CD4-positive, alpha-beta T cell treated with Interleukin-12 subunit alpha and Interleukin-12 subunit beta, for 1 hour (primary cell): ENCODE measurements around the gene CCNL2.

Experiments used
- DNase-seq: peaks from one replicate; pipeline ENCODE4 v3.0.0-alpha.2; 2020

Gene CCNL2

GRCh38 chr1:1340791-1341548 is 58.2 kb downstream of the CCNL2 start:
- no peak for DNase-seq

GRCh38 chr1:1340185-1340584 is 59.0 kb downstream of the CCNL2 start:
- no peak for DNase-seq

- no peak for DNase-seq
These were observed 60.9 kb downstream of the CCNL2 start for GRCh38 chr1:1338278-1338677.

- DNase-seq = peak; percentile 39
These were observed 61.4 kb downstream of the CCNL2 start for GRCh38 chr1:1337793-1338147.

GRCh38 chr1:1336931-1337792 is 62.0 kb downstream of the CCNL2 start:
- no peak for DNase-seq

GRCh38 chr1:1336446-1336845 is 62.7 kb downstream of the CCNL2 start:
- DNase-seq = no peak

- no peak for DNase-seq
These were observed 63.3 kb downstream of the CCNL2 start for GRCh38 chr1:1335792-1336248.
